GM19099 (cell line): ENCODE measurements around the gene INHBE.

Source experiments
- POLR2A ChIP-seq: IDR thresholded peaks from 3 replicates; pipeline ENCODE4 v1.6.1; 2011; ENCODE audit warnings: low read depth; ENCODE audit not compliant: insufficient read length; ENCODE audit errors: extremely low read depth

INHBE gene

DNA sequence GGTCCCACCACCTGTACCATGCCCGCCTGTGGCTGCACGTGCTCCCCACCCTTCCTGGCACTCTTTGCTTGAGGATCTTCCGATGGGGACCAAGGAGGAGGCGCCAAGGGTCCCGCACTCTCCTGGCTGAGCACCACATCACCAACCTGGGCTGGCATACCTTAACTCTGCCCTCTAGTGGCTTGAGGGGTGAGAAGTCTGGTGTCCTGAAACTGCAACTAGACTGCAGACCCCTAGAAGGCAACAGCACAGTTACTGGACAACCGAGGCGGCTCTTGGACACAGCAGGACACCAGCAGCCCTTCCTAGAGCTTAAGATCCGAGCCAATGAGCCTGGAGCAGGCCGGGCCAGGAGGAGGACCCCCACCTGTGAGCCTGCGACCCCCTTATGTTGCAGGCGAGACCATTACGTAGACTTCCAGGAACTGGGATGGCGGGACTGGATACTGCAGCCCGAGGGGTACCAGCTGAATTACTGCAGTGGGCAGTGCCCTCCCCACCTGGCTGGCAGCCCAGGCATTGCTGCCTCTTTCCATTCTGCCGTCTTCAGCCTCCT, 1.1 kb downstream of the INHBE start:
- no peak for TF ChIP-seq POLR2A

DNA sequence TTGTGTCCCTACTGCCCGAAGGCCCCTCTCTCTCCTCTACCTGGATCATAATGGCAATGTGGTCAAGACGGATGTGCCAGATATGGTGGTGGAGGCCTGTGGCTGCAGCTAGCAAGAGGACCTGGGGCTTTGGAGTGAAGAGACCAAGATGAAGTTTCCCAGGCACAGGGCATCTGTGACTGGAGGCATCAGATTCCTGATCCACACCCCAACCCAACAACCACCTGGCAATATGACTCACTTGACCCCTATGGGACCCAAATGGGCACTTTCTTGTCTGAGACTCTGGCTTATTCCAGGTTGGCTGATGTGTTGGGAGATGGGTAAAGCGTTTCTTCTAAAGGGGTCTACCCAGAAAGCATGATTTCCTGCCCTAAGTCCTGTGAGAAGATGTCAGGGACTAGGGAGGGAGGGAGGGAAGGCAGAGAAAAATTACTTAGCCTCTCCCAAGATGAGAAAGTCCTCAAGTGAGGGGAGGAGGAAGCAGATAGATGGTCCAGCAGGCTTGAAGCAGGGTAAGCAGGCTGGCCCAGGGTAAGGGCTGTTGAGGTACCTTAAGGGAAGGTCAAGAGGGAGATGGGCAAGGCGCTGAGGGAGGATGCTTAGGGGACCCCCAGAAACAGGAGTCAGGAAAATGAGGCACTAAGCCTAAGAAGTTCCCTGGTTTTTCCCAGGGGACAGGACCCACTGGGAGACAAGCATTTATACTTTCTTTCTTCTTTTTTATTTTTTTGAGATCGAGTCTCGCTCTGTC, 1.8 kb downstream of the INHBE start:
- no peak for TF ChIP-seq POLR2A

DNA sequence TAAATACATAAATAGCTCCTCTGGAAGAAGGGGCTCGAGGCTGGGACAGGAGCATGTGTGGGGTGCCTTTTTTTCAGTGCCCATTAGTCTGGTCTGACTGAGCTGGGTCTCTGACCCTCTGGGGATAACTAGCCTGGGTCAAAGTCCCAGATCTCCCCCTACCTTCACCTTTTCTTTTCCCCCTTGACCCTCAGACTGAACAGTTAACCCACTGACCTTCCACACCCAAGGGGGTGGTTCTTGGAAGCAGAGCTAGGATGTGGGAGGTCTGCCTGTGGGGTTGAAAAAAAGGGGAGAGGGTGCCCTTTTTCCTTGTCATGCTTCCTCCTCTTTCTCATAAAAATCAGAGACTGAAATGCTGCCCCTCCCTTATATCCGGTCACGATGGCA, 3.6 kb downstream of the INHBE start:
- TF ChIP-seq POLR2A: no peak

DNA sequence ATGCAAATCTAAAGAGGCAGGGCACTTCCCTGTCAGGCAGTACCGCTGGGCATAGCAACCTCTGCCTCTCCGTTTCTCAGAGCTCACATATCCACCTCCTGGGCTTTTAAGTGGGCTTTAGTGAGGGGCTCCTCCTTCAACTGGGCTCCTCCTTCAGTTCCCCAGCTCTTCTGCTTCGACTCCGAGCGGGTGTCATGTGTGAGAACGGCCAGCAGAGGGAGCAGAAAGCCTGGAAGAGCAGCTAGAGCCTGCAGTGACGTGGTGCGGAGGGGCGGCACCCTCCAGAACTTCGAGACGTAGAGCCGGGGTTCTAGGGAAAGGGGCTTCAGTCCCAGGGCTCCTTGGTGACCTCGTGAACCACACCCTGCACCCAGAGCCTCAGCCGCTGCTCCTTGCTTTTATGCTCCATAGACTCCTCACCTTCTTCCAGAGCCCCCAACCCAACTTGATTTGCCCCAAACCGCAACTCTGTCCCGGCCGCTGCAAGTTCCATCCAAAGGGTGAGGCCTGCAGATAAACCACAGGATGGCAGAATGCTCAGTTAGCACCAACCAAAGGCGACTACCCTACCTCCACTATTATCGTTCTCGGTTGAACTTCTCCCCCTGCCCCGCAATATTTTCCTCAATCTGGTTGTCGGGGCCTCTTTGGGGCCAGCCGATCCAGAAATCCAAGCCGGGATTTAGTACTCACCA, 4.1 kb downstream of the INHBE start:
- peak; percentile 73 for TF ChIP-seq POLR2A

DNA sequence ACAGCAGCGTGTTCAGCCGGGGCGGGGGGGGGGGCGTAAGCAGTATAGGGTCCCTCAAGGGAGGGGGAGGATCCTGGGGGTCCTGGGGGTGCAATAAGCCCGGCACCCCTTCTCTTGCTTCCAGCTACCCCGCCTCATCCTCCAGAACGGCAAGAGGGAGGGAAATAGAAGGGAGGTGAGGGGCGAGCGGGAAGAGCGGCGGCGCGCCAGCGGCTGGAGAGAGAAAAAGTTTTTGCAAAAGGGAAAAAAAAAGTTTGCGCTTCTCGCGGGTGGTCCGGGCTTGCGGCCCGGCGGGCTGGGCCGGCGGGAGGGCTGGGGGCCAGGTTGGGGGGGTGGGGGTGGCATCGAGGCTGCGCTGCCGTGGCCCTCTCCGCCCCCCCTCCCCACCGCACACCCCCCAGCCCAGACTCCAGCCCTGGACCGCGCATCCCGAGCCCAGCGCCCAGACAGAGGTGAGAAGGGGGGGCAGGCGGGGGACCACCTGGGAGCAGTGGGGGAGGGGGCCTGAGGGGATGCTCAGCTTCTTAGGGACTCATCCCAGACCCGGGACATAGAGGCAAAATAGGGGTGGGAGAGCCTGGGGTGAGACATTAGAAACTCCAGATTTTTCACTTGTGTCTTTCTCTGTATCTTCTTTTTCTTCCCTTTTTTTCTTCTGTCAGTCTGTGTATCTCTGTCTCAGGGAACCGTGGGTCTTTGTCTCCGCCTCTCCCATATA, 4.8 kb downstream of the INHBE start, which contains the start of gene GLI1:
Gene GLI1 (plus strand): TSS at position 36 of the 718 bp plus-strand sequence. CDS start 3,907 bp downstream, outside the sequence.
- TF ChIP-seq POLR2A: no peak

DNA sequence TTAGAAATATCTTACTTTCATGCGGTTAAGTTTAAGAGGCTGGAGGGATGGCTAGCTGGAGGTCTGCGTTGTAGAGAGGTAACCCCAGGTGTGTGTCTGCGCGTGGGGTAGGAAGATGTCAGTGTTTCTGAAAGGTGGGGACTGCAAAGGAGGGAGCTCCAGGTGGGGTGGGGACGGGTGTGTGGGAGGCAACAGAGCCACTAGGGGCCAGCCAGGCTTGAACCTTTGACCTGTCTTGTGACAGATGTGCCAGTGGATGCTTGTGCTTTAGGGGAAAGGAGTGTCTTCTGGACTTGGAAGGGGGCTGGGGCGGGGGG, 5.3 kb downstream of the INHBE start:
- TF ChIP-seq POLR2A: no peak

DNA sequence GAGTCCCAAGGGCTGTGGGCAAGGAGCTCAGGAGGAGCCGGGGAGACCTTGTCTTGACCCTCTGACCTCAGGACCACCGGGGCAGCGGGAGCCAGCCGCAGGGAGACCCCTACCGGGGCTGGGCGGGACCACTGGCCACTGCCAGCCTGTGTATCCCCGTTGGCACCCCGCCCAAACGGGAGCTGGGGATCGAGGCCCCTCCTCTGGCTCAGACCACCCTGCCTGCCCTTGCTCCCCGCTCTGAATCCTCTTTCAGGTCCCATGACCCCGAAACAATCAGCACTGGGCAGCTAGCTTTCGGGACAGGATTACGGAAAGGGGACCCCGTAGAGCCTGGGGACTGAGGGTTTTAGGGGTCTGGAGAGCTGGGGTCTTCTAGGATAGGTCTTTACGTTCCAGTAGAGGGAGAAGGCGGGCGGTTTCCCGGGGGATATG, 5.8 kb downstream of the INHBE start:
- TF ChIP-seq POLR2A: no peak

DNA sequence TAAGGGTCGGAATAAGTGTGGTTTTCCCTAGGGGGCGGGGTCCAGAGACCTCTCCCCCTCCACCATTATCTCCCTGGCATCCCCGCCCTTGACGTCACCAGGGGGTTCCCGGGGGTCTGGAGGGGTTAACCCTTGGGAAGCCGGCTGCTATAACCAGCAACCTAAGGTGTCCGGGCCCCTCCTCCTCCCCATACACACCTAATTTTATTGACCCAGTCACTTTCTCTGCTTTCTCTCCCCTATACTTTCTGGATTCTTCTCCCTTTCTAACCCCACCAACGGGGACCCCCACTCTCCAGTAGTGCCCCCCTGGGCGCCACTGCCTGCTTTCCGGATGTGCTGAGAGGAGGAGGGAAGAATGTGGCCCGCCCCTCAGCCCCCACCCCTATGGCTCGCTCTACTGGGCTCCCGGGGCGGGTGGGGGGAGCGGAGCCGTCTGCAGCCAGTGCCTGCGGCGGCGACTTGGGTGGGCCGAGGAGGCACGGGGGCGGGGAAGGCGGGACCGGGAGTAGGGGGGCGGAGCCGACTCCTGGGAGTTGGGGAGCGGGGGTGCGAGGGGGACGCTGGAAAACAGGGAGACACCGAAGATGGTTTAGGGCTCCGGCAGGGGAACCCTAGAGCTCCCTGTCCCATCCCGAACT, 6.3 kb downstream of the INHBE start:
- TF ChIP-seq POLR2A: no peak

DNA sequence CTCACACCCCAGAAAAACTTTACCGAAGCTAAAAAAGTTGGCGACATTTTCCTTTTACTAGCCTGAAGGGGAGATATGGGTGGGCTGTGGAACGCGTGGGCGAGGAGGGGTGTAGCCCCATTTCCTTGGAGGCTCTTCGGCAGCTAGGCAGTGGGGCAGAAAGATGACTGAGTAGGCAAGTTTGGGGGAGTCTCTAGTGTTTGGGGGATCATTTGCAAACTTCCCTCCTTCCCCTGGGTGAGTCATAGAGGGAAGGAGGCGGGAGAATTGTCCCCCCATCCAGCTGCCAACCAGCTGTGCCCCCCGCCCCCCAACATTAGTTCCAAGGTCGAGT, 6.8 kb downstream of the INHBE start:
- no peak for TF ChIP-seq POLR2A

DNA sequence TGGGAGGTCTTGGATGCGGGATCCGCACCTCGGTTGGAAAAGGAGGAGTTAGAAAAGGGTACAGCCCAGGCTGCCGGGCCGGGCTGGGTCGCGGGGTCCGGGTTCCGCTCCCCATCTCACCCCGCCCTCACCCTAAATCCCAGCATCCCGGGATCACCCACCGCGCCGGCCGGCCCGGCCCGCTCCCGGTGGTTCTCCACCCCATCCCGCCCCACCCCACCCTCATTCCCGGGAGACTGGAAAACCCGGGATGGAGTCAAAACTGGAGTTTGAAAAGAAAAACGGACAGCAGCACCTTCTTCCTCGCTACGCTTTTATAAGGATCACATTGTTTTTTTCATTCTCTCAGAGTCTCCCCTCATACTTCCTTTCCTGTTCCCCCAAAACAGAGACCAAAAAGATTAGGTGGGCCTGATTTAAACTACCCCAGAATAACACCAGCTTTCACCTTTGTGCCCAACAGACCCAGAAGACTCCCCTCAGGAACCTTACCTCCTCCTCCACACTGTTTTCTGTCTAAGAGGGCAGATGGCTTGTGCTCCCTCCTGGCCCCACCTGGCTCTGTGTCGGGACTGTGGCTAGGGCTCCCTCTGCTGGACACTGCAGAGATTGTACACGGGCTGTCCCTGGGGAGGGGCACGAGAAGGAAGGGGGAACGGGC, 7.3 kb downstream of the INHBE start:
- peak; percentile 23 for TF ChIP-seq POLR2A

DNA sequence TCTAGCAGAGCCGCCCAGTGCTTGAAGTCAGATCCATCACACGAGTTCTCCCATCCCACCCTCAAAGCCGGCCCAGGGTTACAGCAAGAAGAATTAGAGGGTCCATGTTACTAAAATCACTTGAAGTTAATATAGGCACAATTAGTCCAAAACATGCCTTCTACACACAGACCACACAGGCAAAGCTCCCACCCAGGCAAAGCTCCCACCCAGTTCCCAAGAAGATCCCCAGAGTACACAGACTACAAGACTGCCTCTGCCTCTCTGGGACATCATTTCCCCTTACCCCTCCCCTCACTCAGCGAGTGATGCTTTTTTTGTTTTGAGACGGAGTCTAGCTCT, 7.8 kb downstream of the INHBE start:
- no peak for TF ChIP-seq POLR2A

DNA sequence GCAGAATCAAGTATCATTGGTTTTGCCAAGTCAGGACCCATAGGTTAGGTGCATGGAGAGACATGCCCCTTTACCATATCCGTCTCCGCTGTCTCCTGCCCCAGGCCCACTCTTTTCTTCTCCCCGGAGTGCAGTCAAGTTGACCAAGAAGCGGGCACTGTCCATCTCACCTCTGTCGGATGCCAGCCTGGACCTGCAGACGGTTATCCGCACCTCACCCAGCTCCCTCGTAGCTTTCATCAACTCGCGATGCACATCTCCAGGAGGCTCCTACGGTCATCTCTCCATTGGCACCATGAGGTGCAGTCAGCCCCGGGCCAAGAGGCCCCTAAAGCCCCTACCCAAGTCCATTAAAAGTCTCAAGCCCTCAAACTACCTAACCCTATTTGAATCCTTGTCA, 9.5 kb downstream of the INHBE start:
- TF ChIP-seq POLR2A: no peak

DNA sequence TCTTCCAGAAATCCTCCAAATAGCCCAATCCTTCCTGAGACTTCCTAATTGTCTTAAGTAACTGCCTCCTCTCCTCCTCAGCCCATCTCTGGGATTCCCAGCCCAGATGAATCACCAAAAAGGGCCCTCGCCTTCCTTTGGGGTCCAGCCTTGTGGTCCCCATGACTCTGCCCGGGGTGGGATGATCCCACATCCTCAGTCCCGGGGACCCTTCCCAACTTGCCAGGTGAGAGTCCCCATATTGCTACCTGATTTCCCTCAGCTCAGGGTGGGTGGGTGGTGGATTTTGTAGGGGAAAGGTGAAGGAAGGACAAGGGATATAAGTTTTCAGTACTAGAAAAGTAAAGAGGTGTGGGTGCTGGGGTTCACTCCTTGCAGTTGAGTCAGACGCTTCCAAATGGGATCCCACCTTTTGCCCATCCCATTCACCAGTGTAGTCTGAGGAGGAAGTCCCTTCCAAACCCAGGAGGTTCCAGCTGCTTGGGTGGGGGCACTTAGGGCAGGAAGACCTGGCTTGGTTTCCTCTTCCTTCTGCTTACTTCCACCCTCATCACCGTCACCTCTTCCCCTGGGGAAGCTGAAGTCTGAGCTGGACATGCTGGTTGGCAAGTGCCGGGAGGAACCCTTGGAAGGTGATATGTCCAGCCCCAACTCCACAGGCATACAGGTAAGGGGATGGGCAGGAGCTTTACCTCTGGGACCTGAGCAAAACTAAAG, 10.1 kb downstream of the INHBE start:
- no peak for TF ChIP-seq POLR2A
